NT2/D1 (cell line): Measurements from ENCODE around the gene THAP3.

Experiments
- DNase-seq: peaks from one replicate; pipeline ENCODE4 v3.0.0-alpha.2; 2011; ENCODE audit warnings: low read depth, low spot score
- H3K27me3 ChIP-seq: 2 replicates; pipeline ENCODE4 v1.6.0; 2011; ENCODE audit warnings: mild to moderate bottlenecking; ENCODE audit not compliant: insufficient read length, insufficient read depth
- H3K36me3 ChIP-seq: 2 replicates; pipeline ENCODE4 v1.6.1; 2011; ENCODE audit warnings: mild to moderate bottlenecking, low read length, mixed read lengths; ENCODE audit not compliant: insufficient read depth, insufficient read length
- H3K4me1 ChIP-seq: 2 replicates; pipeline ENCODE4 v1.5.1; 2011; ENCODE audit not compliant: insufficient read depth, insufficient read length
- H3K4me3 ChIP-seq: 2 replicates; pipeline ENCODE4 v1.5.1; 2011; ENCODE audit warnings: low read depth; ENCODE audit not compliant: insufficient read length
- H3K9ac ChIP-seq: 2 replicates; pipeline ENCODE4 v1.6.0; 2011; ENCODE audit warnings: low read depth; ENCODE audit not compliant: insufficient read length
- H3K9me3 ChIP-seq: 2 replicates; pipeline ENCODE4 v1.5.1; 2011; ENCODE audit warnings: mild to moderate bottlenecking, low read length; ENCODE audit not compliant: insufficient read depth
- SUZ12 ChIP-seq: IDR thresholded peaks from 2 replicates; pipeline ENCODE4 v1.6.1; 2011; ENCODE audit not compliant: insufficient read length, insufficient read depth; ENCODE audit errors: extremely low read depth
- YY1 ChIP-seq: IDR thresholded peaks from 2 replicates; pipeline ENCODE4 v1.6.1; 2011; ENCODE audit not compliant: insufficient read length, insufficient read depth
- ZNF274 ChIP-seq: IDR thresholded peaks from 2 replicates; pipeline ENCODE4 v1.6.1; 2011; ENCODE audit warnings: mild to moderate bottlenecking, low read depth, low read length

THAP3 gene

GRCh38 chr1:6581561-6582305 lies 42.9 kb upstream of the THAP3 start:
- Histone ChIP-seq H3K9me3 (no peaks in the 10 kb centered on the region), H3K27me3 (no peaks in the 10 kb centered on the region), H3K4me1 (peaks cover 9% of the 10 kb centered on the region), H3K9ac (no peak overlapping the region), H3K4me3 (peak overlapping the region; percentile 11), H3K36me3 (peaks cover 12% of the 10 kb centered on the region)
- DNase-seq: no peak
- TF ChIP-seq YY1 (no peak), SUZ12 (no peak), ZNF274 (no peak)

GRCh38 chr1:6582370-6582769 lies 42.3 kb upstream of the THAP3 start:
- Histone ChIP-seq H3K36me3 (peaks cover 12% of the 10 kb centered on the region), H3K9ac (no peak overlapping the region), H3K27me3 (no peaks in the 10 kb centered on the region), H3K9me3 (no peaks in the 10 kb centered on the region), H3K4me1 (peaks cover 9% of the 10 kb centered on the region), H3K4me3 (no peak overlapping the region)
- no peak for DNase-seq
- TF ChIP-seq ZNF274 (no peak), YY1 (no peak)

GRCh38 chr1:6584126-6585080 lies 40.3 kb upstream of the THAP3 start:
- TF ChIP-seq YY1 (no peak), ZNF274 (no peak), SUZ12 (no peak)
- no peak for DNase-seq
- H3K27me3 ChIP-seq: no peaks in the 10 kb centered on the region
- H3K4me1 ChIP-seq: peaks cover 3% of the 10 kb centered on the region
- H3K36me3 ChIP-seq: peaks cover 32% of the 10 kb centered on the region
- H3K9me3 ChIP-seq: no peaks in the 10 kb centered on the region
- H3K9ac ChIP-seq: no peak overlapping the region
- no peak overlapping the region for H3K4me3 ChIP-seq

- Histone ChIP-seq H3K4me1 (peaks cover 3% of the 10 kb centered on the region), H3K27me3 (no peaks in the 10 kb centered on the region), H3K9me3 (no peaks in the 10 kb centered on the region), H3K9ac (no peak overlapping the region), H3K4me3 (no peak overlapping the region), H3K36me3 (peaks cover 40% of the 10 kb centered on the region)
- TF ChIP-seq YY1 (no peak), ZNF274 (no peak), SUZ12 (no peak)
- no peak for DNase-seq
Observed at GRCh38 chr1:6585081-6585722, 39.5 kb upstream of the THAP3 start.

- H3K4me3 ChIP-seq: no peak overlapping the region
- H3K36me3 ChIP-seq: peaks cover 46% of the 10 kb centered on the region
- no peak overlapping the region for H3K9ac ChIP-seq
- no peak for DNase-seq
- no peaks in the 10 kb centered on the region for H3K9me3 ChIP-seq
- no peaks in the 10 kb centered on the region for H3K27me3 ChIP-seq
- TF ChIP-seq ZNF274 (no peak), YY1 (no peak), SUZ12 (no peak)
- H3K4me1 ChIP-seq: peaks cover 3% of the 10 kb centered on the region
Observed at GRCh38 chr1:6585841-6586240, 38.8 kb upstream of the THAP3 start.

GRCh38 chr1:6586404-6586816 lies 38.3 kb upstream of the THAP3 start:
- Histone ChIP-seq H3K27me3 (no peaks in the 10 kb centered on the region), H3K9me3 (no peaks in the 10 kb centered on the region), H3K36me3 (peaks cover 51% of the 10 kb centered on the region), H3K4me1 (peaks cover 3% of the 10 kb centered on the region), H3K9ac (no peak overlapping the region), H3K4me3 (no peak overlapping the region)
- TF ChIP-seq YY1: no peak
- no peak for TF ChIP-seq ZNF274
- TF ChIP-seq SUZ12: no peak
- DNase-seq: no peak
